EL (cell line): ENCODE results near the gene RLBP1.
A peak's percentile ranks its signal among the peaks of the same experiment; 100 is the strongest.
"Not testable (repeated sequence)": the region's sequence is repeated elsewhere in the genome, so short reads cannot be mapped to it uniquely, and the experiment has no call there.

ENCODE experiments used
- DNase-seq: peaks from one replicate; pipeline ENCODE4 v3.0.0-alpha.2; 2016

The RLBP1 gene

GRCh38 chr15:89221543-89221942 is at the start of gene RLBP1:
RLBP1 (minus strand) TSS chr15:89221579; CDS start chr15:89218975, 2,604 bp downstream.
- DNase-seq, result no peak

- not testable (repeated sequence) for DNase-seq
Measured at GRCh38 chr15:89250142-89250541, 28.8 kb upstream of the RLBP1 start.

- DNase-seq, result no peak
Measured at GRCh38 chr15:89248584-89248983, 27.2 kb upstream of the RLBP1 start.

GRCh38 chr15:89247446-89247845 is 26.1 kb upstream of the RLBP1 start:
- DNase-seq, result no peak

GRCh38 chr15:89244574-89244903 is 23.2 kb upstream of the RLBP1 start:
- DNase-seq, result no peak

- peak; percentile 93 for DNase-seq
Measured at GRCh38 chr15:89243691-89244573, 22.6 kb upstream of the RLBP1 start, which contains the start of gene FANCI. FANCI (plus strand) TSS chr15:89243979; CDS start chr15:89247648, 3,669 bp downstream.

- no peak for DNase-seq
Measured at GRCh38 chr15:89243046-89243690, 21.8 kb upstream of the RLBP1 start.

- DNase-seq, result not testable (repeated sequence)
Measured at GRCh38 chr15:89239883-89240810, 18.8 kb upstream of the RLBP1 start.

- DNase-seq, result no peak
Measured at GRCh38 chr15:89231832-89232231, 10.5 kb upstream of the RLBP1 start.

GRCh38 chr15:89230277-89230676 is 8.9 kb upstream of the RLBP1 start:
- DNase-seq, result no peak

GRCh38 chr15:89227425-89227824 is 6.0 kb upstream of the RLBP1 start:
- no peak for DNase-seq

GRCh38 chr15:89226359-89227221 is 5.2 kb upstream of the RLBP1 start:
- no peak for DNase-seq

- no peak for DNase-seq
Measured at GRCh38 chr15:89225588-89225987, 4.2 kb upstream of the RLBP1 start.

GRCh38 chr15:89218531-89218930 is 2.8 kb downstream of the RLBP1 start:
- DNase-seq, result no peak

GRCh38 chr15:89217686-89218376 is 3.5 kb downstream of the RLBP1 start:
- DNase-seq, result no peak

- no peak for DNase-seq
Measured at GRCh38 chr15:89217031-89217430, 4.3 kb downstream of the RLBP1 start.

GRCh38 chr15:89215627-89216026 is 5.8 kb downstream of the RLBP1 start:
- DNase-seq, result no peak

- no peak for DNase-seq
Measured at GRCh38 chr15:89211678-89212170, 9.7 kb downstream of the RLBP1 start.

GRCh38 chr15:89209057-89209456 is 12.3 kb downstream of the RLBP1 start:
- no peak for DNase-seq

GRCh38 chr15:89208256-89208655 is 13.1 kb downstream of the RLBP1 start:
- DNase-seq, result no peak

GRCh38 chr15:89206908-89207331 is 14.5 kb downstream of the RLBP1 start:
- DNase-seq, result peak; percentile 69
